Forelimb muscle (tissue), 1 donor: Measurements from ENCODE around the gene MBTPS1. TPM values are rescaled to one million over a fixed set of nuclear protein-coding genes. Genes with fewer than 3 reads are reported as not detected.
"Not testable (repeated sequence)": the region's sequence is repeated elsewhere in the genome, so short reads cannot be mapped to it uniquely, and the experiment has no call there.

Source experiments
- DNase-seq: peaks from one replicate; pipeline ENCODE4 v3.0.0-alpha.2; 2013; ENCODE audit warnings: low read depth
- polyA plus RNA-seq: library from polyadenylated mRNA; unstranded; fragments of 120-200 nt; gene quantifications from one replicate; pipeline ENCODE4 v1.2.1, GENCODE V29; 2013; ENCODE audit not compliant: insufficient read length

Gene MBTPS1
- polyA plus RNA-seq, 1 donor = 61.1 TPM

- no peak for DNase-seq
Measured at GRCh38 chr16:84137287-84137686, 20.5 kb upstream of the MBTPS1 start.

GRCh38 chr16:84136331-84137125 lies 19.8 kb upstream of the MBTPS1 start:
- DNase-seq = no peak

- DNase-seq = no peak
Measured at GRCh38 chr16:84132527-84133285, 16.0 kb upstream of the MBTPS1 start.

GRCh38 chr16:84131117-84131516 lies 14.4 kb upstream of the MBTPS1 start:
- no peak for DNase-seq

- no peak for DNase-seq
Measured at GRCh38 chr16:84124257-84125073, 7.7 kb upstream of the MBTPS1 start.

- no peak for DNase-seq
Measured at GRCh38 chr16:84121007-84121406, 4.3 kb upstream of the MBTPS1 start.

- no peak for DNase-seq
Measured at GRCh38 chr16:84120023-84120422, 3.3 kb upstream of the MBTPS1 start.

GRCh38 chr16:84119368-84119767 lies 2.6 kb upstream of the MBTPS1 start:
- DNase-seq = no peak

GRCh38 chr16:84118315-84118714 lies 1.6 kb upstream of the MBTPS1 start:
- DNase-seq = not testable (repeated sequence)

- no peak for DNase-seq
Measured at GRCh38 chr16:84117494-84117843, 727 bp upstream of the MBTPS1 start.

- no peak for DNase-seq
Measured at GRCh38 chr16:84115919-84116719, 623 bp downstream of the MBTPS1 start.

GRCh38 chr16:84111949-84112348 lies 4.8 kb downstream of the MBTPS1 start:
- not testable (repeated sequence) for DNase-seq

GRCh38 chr16:84111525-84111924 lies 5.2 kb downstream of the MBTPS1 start:
- DNase-seq = no peak

- DNase-seq = no peak
Measured at GRCh38 chr16:84110527-84110926, 6.2 kb downstream of the MBTPS1 start.

- no peak for DNase-seq
Measured at GRCh38 chr16:84109598-84110335, 7.0 kb downstream of the MBTPS1 start.

GRCh38 chr16:84107921-84108320 lies 8.8 kb downstream of the MBTPS1 start:
- DNase-seq = no peak

- no peak for DNase-seq
Measured at GRCh38 chr16:84105948-84106740, 10.6 kb downstream of the MBTPS1 start.

- DNase-seq = no peak
Measured at GRCh38 chr16:84105301-84105815, 11.4 kb downstream of the MBTPS1 start.

- no peak for DNase-seq
Measured at GRCh38 chr16:84104231-84104630, 12.5 kb downstream of the MBTPS1 start.

GRCh38 chr16:84103678-84104077 lies 13.1 kb downstream of the MBTPS1 start:
- DNase-seq = no peak
